GM21390 (cell line): ENCODE data around the gene OLR1.
"Not testable (repeated sequence)": the region's sequence is repeated elsewhere in the genome, so short reads cannot be mapped to it uniquely, and the experiment has no call there.

Source experiments
- ATAC-seq: cut with Tn5 transposase; IDR thresholded peaks from one replicate; pipeline ENCODE4 v1.9.1; 2021; ENCODE audit not compliant: unreplicated experiment

The OLR1 gene

GRCh38 chr12:10171973-10172728, at the start of gene OLR1:
Gene OLR1 (minus strand): TSS chr12:10172132. CDS start chr12:10172077, 55 bp downstream.
- no peak for ATAC-seq

- ATAC-seq: no peak
These were observed 48.6 kb upstream of the OLR1 start for GRCh38 chr12:10220398-10221077.

- ATAC-seq: no peak
These were observed 46.1 kb upstream of the OLR1 start for GRCh38 chr12:10218021-10218420.

- not testable (repeated sequence) for ATAC-seq
These were observed 44.0 kb upstream of the OLR1 start for GRCh38 chr12:10215946-10216345.

- ATAC-seq: no peak
These were observed 43.5 kb upstream of the OLR1 start for GRCh38 chr12:10215436-10215835.

- no peak for ATAC-seq
These were observed 42.9 kb upstream of the OLR1 start for GRCh38 chr12:10214895-10215267.

GRCh38 chr12:10214136-10214894, 42.4 kb upstream of the OLR1 start:
- ATAC-seq: no peak

- no peak for ATAC-seq
These were observed 41.5 kb upstream of the OLR1 start for GRCh38 chr12:10213168-10214135.

GRCh38 chr12:10212739-10213131, 40.8 kb upstream of the OLR1 start, which contains the start of gene GABARAPL1:
Gene GABARAPL1 (plus strand): TSS chr12:10212877. CDS start chr12:10213130, 253 bp downstream.
- ATAC-seq: peak; percentile 65

GRCh38 chr12:10211940-10212738, 40.2 kb upstream of the OLR1 start:
- ATAC-seq: peak; percentile 72

- no peak for ATAC-seq
These were observed 39.4 kb upstream of the OLR1 start for GRCh38 chr12:10211101-10211939.

- no peak for ATAC-seq
These were observed 38.3 kb upstream of the OLR1 start for GRCh38 chr12:10210225-10210624.

- no peak for ATAC-seq
These were observed 35.2 kb upstream of the OLR1 start for GRCh38 chr12:10207136-10207535.

- no peak for ATAC-seq
These were observed 33.4 kb upstream of the OLR1 start for GRCh38 chr12:10205220-10205807.

GRCh38 chr12:10204495-10204894, 32.6 kb upstream of the OLR1 start:
- not testable (repeated sequence) for ATAC-seq

- ATAC-seq: no peak
These were observed 25.9 kb upstream of the OLR1 start for GRCh38 chr12:10197879-10198278.

- ATAC-seq: peak; percentile 91
These were observed 24.3 kb upstream of the OLR1 start for GRCh38 chr12:10196210-10196609.

- ATAC-seq: no peak
These were observed 22.3 kb upstream of the OLR1 start for GRCh38 chr12:10194160-10194670.
